ENCODE measurements around the gene XRCC5. TPM values are rescaled to one million over a fixed set of nuclear protein-coding genes. Genes with fewer than 3 reads are reported as not detected.

The XRCC5 gene
- total RNA-seq, 2 donors from 2014 or later, result 492 to 493 TPM

DNA sequence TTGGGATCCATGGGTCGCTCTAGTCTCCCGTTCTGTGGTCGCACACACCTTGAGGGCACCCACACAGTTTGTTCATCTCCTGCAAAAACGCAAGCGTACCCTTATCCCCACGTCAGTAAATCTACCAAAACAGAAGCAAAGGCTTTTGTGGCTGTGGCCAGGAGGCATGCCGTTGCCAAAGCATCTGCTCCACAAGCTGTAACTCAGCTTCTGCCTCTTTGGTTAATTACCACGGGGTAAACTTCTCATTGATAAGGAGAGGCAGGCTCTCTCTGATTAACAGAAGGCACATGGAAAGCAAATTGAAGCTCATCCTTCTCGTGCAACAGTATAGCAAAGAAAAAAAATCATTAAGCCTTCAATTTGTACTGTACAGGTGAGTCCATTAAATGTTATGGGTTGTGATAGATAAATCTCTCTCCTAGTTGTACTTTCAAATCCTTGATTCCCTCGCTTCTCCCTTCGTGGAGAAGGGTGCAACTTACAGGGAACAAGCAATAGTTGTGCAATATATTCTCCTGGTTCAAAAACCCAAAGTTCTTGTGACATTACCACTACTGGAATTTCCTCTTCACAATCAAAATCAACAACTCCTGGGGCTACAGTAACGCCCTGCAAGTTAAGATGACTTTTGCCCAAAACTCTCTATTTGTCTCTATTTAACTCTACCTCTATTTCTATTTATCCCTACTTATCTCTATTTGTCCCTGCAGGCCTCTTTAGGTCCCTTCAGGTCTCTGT is 37.9 kb upstream of the XRCC5 start:
- no peak for TF ChIP-seq CTCF (conservative IDR thresholded peaks at IDR 0.05)
- no peak overlapping the region for H3K9ac ChIP-seq (ENCODE audit: extremely low read depth, low read length, poor library complexity, severe bottlenecking)
- peaks cover 10% of the 10 kb centered on the region for H3K4me1 Mint-ChIP-seq
- H3K36me3 ChIP-seq (ENCODE audit: control insufficient read depth, insufficient read depth, low read length), result peaks cover 4% of the 10 kb centered on the region
- no peaks in the 10 kb centered on the region for H3K9me3 Mint-ChIP-seq
- H3K27ac ChIP-seq (ENCODE audit: low read depth, low read length), result no peak overlapping the region
- H3K27ac Mint-ChIP-seq, result no peak overlapping the region
- peaks cover 3% of the 10 kb centered on the region for H3K36me3 Mint-ChIP-seq (ENCODE audit: low read depth)
- WGBS, 2 experiments (ENCODE audit: insufficient coverage in 1 of 2, insufficient read length in 1 of 2), result 91 to 93% methylated on average over 12 of the region's 12 CpGs
- DNase-seq, result no peak
- no peaks in the 10 kb centered on the region for H3K4me1 ChIP-seq (ENCODE audit: control insufficient read depth, insufficient read depth, low read length)
- H3K27me3 ChIP-seq (ENCODE audit: control insufficient read depth, insufficient read depth, low read length, poor library complexity, severe bottlenecking), result no peaks in the 10 kb centered on the region
- no peak overlapping the region for H3K4me3 Mint-ChIP-seq
- no peak overlapping the region for H3K4me3 ChIP-seq (ENCODE audit: low read length)
- no peaks in the 10 kb centered on the region for H3K27me3 Mint-ChIP-seq (ENCODE audit: insufficient read depth)
- no peaks in the 10 kb centered on the region for H3K9me3 ChIP-seq (ENCODE audit: control insufficient read depth, low read length)

DNA sequence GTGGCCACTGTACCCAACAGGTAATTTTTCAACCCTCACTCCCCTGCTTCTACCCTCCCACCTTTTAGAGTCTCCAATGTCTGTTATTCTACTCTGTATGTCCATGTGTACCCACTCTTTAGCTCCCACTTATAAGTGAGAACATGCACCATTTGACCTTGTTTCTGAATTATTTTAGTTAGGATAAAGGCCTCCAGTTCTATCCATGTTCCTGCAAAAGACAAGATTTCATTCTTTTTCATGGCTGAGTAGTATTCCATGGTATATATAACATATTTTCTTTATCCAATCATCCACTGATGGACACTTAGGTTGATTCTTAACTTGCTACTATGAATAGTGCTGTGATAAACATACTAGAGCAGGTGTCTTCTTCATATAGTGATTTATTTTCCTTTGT is 36.7 kb upstream of the XRCC5 start:
- peaks cover 3% of the 10 kb centered on the region for H3K36me3 Mint-ChIP-seq (ENCODE audit: low read depth)

DNA sequence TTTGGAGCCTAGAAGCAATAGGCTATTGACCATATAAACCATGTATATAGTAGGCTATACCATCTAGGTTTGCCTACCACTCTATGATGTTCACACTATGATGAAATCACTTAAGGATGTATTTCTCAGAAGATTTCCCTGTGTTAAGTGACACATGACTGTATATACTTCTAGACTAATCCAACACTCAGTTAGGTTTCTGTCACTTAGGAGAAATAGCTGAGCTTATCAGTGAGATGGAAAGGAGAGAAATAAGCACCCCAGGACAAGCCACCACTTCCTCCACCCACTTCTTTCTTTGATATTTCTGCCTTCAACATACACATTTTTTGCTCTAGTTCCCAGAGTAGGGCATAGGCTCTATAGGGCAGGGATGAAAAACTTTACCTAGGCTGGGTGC is 35.4 kb upstream of the XRCC5 start:
- H3K9me3 Mint-ChIP-seq, result no peaks in the 10 kb centered on the region
- Histone ChIP-seq H3K9ac (ENCODE audit: extremely low read depth, low read length, poor library complexity, severe bottlenecking) (no peak overlapping the region), H3K4me1 (ENCODE audit: control insufficient read depth, insufficient read depth, low read length) (no peaks in the 10 kb centered on the region), H3K36me3 (ENCODE audit: control insufficient read depth, insufficient read depth, low read length) (peaks cover 4% of the 10 kb centered on the region), H3K27ac (ENCODE audit: low read depth, low read length) (no peak overlapping the region), H3K9me3 (ENCODE audit: control insufficient read depth, low read length) (no peaks in the 10 kb centered on the region), H3K4me3 (ENCODE audit: low read length) (no peak overlapping the region), H3K27me3 (ENCODE audit: control insufficient read depth, insufficient read depth, low read length, poor library complexity, severe bottlenecking) (no peaks in the 10 kb centered on the region)
- H3K36me3 Mint-ChIP-seq (ENCODE audit: low read depth), result peaks cover 3% of the 10 kb centered on the region
- no peak for DNase-seq
- no peaks in the 10 kb centered on the region for H3K27me3 Mint-ChIP-seq (ENCODE audit: insufficient read depth)
- no peak overlapping the region for H3K4me3 Mint-ChIP-seq
- TF ChIP-seq CTCF (conservative IDR thresholded peaks at IDR 0.05), result no peak
- H3K4me1 Mint-ChIP-seq, result peaks cover 10% of the 10 kb centered on the region
- H3K27ac Mint-ChIP-seq, result no peak overlapping the region

More for the DNA sequence above, 36.7 kb upstream of the XRCC5 start:
- Mint-ChIP-seq H3K4me1 (peaks cover 10% of the 10 kb centered on the region), H3K4me3 (no peak overlapping the region), H3K27me3 (ENCODE audit: insufficient read depth) (no peaks in the 10 kb centered on the region), H3K9me3 (no peaks in the 10 kb centered on the region), H3K27ac (no peak overlapping the region)
- H3K9ac ChIP-seq (ENCODE audit: extremely low read depth, low read length, poor library complexity, severe bottlenecking), result no peak overlapping the region
- no peaks in the 10 kb centered on the region for H3K4me1 ChIP-seq (ENCODE audit: control insufficient read depth, insufficient read depth, low read length)
- no peak overlapping the region for H3K27ac ChIP-seq (ENCODE audit: low read depth, low read length)
- DNase-seq, result no peak
- H3K4me3 ChIP-seq (ENCODE audit: low read length), result no peak overlapping the region
- no peak for TF ChIP-seq CTCF (conservative IDR thresholded peaks at IDR 0.05)
- peaks cover 4% of the 10 kb centered on the region for H3K36me3 ChIP-seq (ENCODE audit: control insufficient read depth, insufficient read depth, low read length)
- no peaks in the 10 kb centered on the region for H3K9me3 ChIP-seq (ENCODE audit: control insufficient read depth, low read length)
- no peaks in the 10 kb centered on the region for H3K27me3 ChIP-seq (ENCODE audit: control insufficient read depth, insufficient read depth, low read length, poor library complexity, severe bottlenecking)
